CD4-positive, alpha-beta T cell treated with Interleukin-15 for 4 hours (primary cell): ENCODE measurements around the gene HSD17B11.
"Not testable (repeated sequence)": the region's sequence is repeated elsewhere in the genome, so short reads cannot be mapped to it uniquely, and the experiment has no call there.

Experiments
- DNase-seq: peaks from one replicate; pipeline ENCODE4 v3.0.0-alpha.2; 2020; ENCODE audit warnings: low spot score

Gene HSD17B11

DNA sequence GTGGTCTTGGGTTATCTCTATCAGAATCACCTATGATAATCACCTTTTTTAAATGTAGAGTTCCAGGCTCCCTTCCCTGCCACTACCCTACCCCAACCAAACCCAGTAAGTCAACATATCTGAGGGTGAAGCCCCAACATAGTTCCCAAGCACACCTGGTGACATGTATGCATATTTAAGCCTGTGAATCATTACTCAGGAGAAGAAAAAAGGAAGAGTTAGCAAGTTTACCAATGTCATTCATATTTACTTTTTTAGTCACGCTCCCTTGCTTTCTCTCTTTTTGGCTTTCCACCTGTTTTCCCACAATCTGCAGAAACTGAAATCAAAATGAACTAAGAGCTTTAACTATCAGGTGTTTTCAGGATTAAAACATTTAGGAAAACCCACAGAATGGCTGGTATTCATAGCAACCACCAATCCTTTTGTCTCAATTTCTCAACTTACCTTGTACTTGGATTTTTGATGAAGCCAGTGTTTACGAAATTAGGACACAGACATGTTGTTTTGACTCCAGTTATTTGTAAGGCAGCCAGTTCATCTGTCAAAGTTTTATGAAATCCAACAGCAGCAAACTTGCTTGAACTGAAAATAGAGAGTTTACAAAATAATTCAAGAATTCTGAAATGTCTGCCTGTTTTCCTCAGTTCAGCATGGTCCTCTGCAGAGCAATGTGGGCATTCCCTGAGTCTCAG, 34.0 kb downstream of the HSD17B11 start:
- no peak for DNase-seq

- DNase-seq = no peak
These were observed 36.6 kb downstream of the HSD17B11 start for GRCh38 chr4:87354168-87355102.

GRCh38 chr4:87353592-87353991, 37.4 kb downstream of the HSD17B11 start:
- DNase-seq = peak; percentile 2

DNA sequence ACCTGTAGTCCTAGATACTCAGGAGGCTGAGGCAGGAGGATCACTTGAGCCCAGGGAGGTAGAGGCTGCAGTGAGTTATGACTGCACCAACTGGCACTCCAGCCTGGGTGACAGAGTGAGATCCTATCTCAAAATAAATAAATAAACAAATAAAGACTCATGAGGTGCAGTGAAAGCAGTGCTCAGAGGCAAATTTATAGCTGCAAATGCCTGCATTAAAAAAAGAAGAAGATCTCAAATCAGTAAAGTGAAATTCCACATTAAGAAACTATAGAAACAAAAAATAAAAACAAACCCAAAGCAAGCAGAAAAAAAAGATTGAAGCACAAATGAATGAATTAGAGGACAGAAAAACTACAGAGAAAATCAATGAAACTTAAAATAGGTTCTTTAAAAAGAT, 45.8 kb downstream of the HSD17B11 start:
- no peak for DNase-seq

GRCh38 chr4:87342872-87343271, 48.1 kb downstream of the HSD17B11 start:
- no peak for DNase-seq

- not testable (repeated sequence) for DNase-seq
These were observed 48.9 kb downstream of the HSD17B11 start for GRCh38 chr4:87341954-87342635.

GRCh38 chr4:87339440-87339839, 51.5 kb downstream of the HSD17B11 start:
- DNase-seq = no peak

DNA sequence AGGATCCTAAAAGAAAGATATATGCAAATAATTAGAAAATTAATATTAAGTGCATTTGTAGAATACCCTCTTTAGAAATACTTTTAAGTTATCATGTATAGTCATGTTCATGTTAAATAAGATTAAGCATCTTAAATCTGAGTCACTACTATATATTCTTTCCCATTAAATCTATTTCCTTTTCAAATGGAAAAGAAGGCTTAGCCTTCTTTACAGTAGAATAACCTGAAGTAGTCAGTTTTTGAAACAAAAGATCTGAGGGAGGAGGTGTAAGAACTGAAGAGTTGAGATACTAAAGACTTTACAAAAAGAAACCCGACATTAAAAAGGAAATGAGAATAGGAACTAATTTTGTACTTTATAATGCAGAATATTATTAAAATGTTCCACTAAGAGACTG, 53.6 kb downstream of the HSD17B11 start:
- no peak for DNase-seq

DNA sequence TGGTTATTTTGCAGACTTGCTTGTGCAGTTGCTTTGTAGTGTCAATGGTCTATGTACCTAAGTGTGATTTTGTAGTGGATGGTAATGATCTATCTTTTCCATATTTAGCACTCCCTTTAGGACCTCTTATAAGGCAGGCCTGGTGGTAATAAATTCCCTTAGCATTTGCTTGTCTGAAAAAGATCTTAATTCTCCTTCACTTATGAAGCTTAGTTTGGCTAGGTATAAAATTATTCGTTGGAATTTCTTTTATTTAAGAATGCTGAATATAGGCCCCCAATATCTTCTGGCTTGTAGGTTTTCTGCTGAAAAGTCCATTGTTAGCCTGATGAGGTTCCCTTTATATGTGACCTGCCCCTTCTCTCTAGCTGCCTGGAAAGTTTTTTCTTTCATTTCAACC, 57.7 kb downstream of the HSD17B11 start:
- no peak for DNase-seq

DNA sequence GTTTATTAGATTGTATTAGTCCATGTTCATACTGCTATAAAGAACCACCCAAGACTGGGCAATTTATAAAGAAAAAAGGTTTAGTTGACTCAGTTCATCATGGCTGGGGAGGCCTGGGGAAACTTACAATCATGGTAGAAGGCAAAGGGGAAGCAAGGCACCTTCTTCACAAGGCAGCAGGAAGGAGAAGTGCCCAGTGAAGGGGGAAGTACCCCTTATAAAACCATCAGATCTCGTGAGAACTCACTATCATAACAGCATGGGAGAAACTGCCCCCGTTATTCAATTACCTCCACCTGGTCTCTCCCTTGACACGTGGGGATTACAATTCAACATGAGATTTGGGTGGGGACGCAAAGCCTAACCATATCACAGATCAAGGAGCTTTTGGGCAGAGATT, 60.2 kb downstream of the HSD17B11 start:
- DNase-seq = no peak

DNA sequence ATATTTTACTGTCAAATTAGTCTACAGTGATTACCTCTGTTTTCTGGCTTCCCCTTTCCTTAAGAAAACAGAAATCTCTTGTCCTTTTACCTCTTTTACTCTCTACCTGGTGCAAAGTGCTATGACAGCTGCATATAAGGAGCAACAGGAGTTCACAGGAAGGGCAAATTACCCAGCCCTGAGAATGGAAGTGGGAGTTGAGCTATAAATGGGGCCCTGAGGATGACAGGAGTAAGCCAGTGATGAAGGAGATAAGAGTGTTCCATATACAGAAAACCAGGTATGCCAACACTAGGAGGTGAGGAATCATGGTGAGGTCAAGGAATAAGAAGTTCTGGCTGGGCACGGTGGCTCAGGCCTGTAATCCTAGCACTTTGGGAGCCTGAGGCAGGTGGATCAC, 63.9 kb downstream of the HSD17B11 start:
- no peak for DNase-seq

DNA sequence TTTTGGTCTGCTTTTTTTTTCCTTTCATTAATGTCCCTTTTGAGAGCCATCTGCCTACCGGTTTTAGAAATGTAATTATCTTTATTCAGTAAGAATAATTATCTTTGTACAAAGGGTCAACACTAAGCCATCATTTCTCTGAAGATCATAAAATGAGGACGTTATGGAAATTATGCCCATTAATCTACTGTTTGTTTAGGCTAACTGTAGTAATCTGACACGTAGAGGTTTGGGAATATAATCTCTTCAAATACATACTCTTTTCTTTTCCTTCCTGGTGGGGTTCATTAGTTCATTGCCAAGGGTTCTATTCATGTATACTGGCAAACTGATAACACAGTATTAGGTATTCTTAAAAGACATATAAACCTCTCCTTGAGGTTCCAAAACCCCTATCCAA, 64.5 kb downstream of the HSD17B11 start:
- no peak for DNase-seq

- no peak for DNase-seq
These were observed 68.2 kb downstream of the HSD17B11 start, which contains the start of gene HSD17B13 for GRCh38 chr4:87322754-87323153. Gene HSD17B13, minus strand, starts transcription at chr4:87322882. Its CDS starts 41 bp downstream, at chr4:87322841.

DNA sequence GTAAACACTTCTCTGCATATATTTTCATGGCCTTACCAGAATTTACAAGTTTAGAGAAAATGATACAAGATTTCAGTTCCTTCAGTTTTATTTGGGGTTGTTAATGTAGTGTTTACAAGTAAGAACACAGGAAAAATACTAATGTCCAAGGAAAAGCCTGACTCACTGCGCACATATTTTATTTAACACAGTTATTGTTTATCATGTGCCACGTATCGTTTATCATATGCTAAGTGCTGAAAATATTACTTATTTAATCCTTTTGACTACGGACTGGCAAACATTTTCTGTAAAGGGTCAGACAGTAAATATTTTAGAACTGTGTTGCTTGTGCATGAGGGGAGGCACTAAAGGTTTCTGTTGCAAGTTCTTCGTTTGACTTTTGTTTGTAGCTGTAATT, 69.1 kb downstream of the HSD17B11 start:
- no peak for DNase-seq

DNA sequence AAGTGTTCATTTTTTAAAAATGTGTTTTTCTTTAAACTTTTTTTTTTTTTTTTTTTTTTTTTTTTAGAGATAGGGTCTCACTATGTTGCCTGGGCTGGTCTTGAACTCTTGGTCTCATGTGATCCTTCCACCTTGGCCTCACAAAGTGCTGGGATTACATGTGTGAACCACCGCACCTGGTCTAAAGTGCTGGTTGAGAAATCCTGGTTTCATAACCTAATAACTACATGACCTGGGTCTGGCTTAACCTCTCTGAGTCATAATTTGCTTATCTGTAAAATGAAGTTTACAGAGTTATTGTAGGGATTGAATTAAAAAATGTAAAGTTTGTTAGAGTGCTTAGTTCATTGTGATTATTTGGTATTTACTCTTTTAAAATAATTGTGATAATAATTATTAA, 73.5 kb downstream of the HSD17B11 start:
- DNase-seq = no peak

DNA sequence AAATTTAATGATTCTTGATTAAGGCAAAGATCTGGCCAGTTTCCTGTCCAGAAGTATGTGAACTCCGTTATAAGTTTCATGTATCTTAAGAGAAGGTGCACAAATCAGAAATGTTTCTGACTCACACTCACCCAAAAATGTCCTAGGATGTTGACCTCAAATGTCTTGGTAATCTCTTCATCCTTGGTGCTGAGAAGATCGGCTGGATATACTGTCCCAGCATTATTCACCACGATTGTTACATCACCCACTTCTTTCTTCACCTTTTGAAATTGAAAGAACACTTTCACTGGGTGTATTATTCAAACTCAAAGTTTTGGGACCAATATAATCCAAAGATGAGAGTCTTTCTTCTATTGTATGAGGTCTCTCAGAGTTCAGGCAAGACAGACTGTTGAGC, 74.0 kb downstream of the HSD17B11 start:
- DNase-seq = no peak

GRCh38 chr4:87315000-87315399, 76.0 kb downstream of the HSD17B11 start:
- DNase-seq = not testable (repeated sequence)

DNA sequence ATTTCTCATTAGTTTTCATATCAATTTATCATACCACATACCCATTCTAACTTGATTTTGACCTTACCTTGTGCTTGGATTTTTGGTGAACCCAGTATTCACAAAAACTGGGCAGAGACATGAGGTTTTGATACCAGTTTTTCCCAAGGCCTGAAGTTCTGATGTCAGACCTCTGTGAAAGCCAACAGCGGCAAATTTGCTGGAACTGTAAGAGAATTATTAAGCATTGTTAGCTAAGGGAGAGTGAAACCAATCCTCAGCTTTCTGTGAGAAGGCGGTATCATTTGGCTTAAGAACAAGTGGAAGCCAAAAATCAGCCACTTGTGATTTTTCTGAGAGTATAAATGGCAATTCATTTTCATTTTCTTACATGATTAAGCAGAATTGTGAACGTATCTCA, 77.2 kb downstream of the HSD17B11 start:
- no peak for DNase-seq

GRCh38 chr4:87311684-87312083, 79.3 kb downstream of the HSD17B11 start:
- DNase-seq = no peak

- no peak for DNase-seq
These were observed 80.2 kb downstream of the HSD17B11 start for GRCh38 chr4:87310691-87311335.

- no peak for DNase-seq
These were observed 81.4 kb downstream of the HSD17B11 start for GRCh38 chr4:87309625-87310024.

DNA sequence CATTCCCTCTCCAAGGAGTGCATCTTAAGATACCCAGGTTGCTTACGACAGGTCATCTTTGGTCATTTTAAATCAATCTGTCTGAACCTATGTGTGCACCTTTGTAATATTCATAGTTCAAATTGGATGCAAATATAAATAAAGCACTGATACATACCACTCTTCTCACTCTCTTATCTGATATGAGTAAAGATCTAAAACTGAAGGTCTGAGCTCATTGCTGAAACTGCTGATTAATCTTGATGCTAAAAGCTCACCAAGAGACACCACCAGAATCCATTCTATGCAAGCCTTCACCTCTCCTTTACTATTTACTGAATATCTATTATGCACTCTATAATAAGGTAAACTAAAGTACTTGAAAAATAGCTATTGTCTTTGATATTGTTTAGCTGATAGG, 84.9 kb downstream of the HSD17B11 start:
- no peak for DNase-seq
